GM23248 (cell line): ENCODE results near the gene PLEKHG1.

Experiments
- EZH2 ChIP-seq: fragments of 200-600 bp; sonication (generic); IDR thresholded peaks from 2 replicates; pipeline ENCODE4 v1.6.1; 2018; ENCODE audit warnings: antibody characterized with exemption, mild to moderate bottlenecking; ENCODE audit not compliant: insufficient read depth, poor library complexity, severe bottlenecking
- EZH2phosphoT487 ChIP-seq: fragments of 200-600 bp; sonication (generic); IDR thresholded peaks from 2 replicates; pipeline ENCODE4 v1.6.1; 2018; ENCODE audit warnings: antibody characterized with exemption, moderate library complexity, mild to moderate bottlenecking, low read depth; ENCODE audit not compliant: insufficient read depth

DNA sequence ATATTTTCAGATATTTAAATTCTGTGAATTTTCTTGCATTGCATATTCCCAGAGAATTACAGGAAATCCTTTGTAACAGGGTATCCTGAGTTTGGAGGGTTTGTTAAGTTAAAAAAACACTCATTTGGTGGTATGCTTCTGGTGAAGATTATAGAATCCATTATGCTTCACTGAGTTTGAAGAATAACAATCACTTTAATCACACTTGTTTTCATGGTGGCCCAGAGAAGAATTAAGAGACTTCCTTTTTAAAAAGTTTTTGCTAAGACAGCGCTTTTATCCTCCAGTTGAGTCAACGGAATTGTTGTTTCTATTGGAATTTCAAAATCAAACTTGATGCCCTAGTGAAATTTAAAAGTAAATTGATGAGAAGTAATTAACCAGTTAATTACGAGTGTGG lies 17.4 kb downstream of the PLEKHG1 start:
- no peak for TF ChIP-seq EZH2
- no peak for TF ChIP-seq EZH2phosphoT487
